A549 (cell line): ENCODE measurements around the gene CUL9. TPM values are rescaled to one million over a fixed set of nuclear protein-coding genes. Genes with fewer than 3 reads are reported as not detected.

Source experiments
- ATAC-seq, 2 experiments: fragments of 200-7000 bp in 1 of 2; fragments of >200 bp in 1 of 2; cut with Nextera tagmentation in 1 of 2; cut with Tn5 transposase in 1 of 2; 3 replicates each; pipeline versions ENCODE4 v1.8.0 to v1.9.1; 2018 to 2020; ENCODE audit warnings: mild to moderate bottlenecking in 1 of 2, moderate library complexity in 1 of 2
- CTCF ChIA-PET: fragments of 300-600 bp; sonication (Branson Sonifier 250); formaldehyde crosslinking; extraction: SDS; loops from one replicate; lab custom pipeline; 2021; ENCODE audit warnings: antibody characterized with exemption, inconsistent platforms; lab: Yijun Ruan, JAX
- POLR2A ChIA-PET: fragments of 350-600 bp; formaldehyde crosslinking; extraction: SDS; loops from one replicate; lab custom pipeline; 2021; ENCODE audit warnings: antibody characterized with exemption, inconsistent platforms; lab: Yijun Ruan, JAX
- DNase-seq, 2 experiments: peaks; one replicate each; pipeline versions ENCODE4 v3.0.0 to v3.0.0-alpha.2; 2011 to 2016; ENCODE audit warnings: low read depth in 1 of 2, low spot score in 1 of 2
- FAIRE-seq: peaks from 2 replicates; lab custom pipeline; 2011; peaks lifted over from hg19 to GRCh38; lab: Jason Lieb, UNC
- H3K27ac ChIP-seq, 2 experiments: fragments of >200 bp; sonication (Bioruptor Twin); formaldehyde crosslinking; 3 replicates each; pipeline ENCODE4 v1.5.1; 2016 to 2017
- H3K4me1 ChIP-seq: fragments of >200 bp; sonication (Bioruptor Twin); formaldehyde crosslinking; 3 replicates; pipeline ENCODE4 v1.6.1; 2016
- H3K4me2 ChIP-seq: fragments of >200 bp; sonication (Bioruptor Twin); formaldehyde crosslinking; 3 replicates; pipeline ENCODE4 v1.6.1; 2016
- H3K4me3 ChIP-seq: fragments of >200 bp; sonication (Bioruptor Twin); formaldehyde crosslinking; 3 replicates; pipeline ENCODE4 v1.5.1; 2016
- H3K9me3 ChIP-seq: fragments of >200 bp; sonication (Bioruptor Twin); formaldehyde crosslinking; 3 replicates; pipeline ENCODE4 v1.6.1; 2016
- CBX8 ChIP-seq: fragments of 200-600 bp; sonication (generic); IDR thresholded peaks from 2 replicates; pipeline ENCODE4 v1.6.1; 2016
- CEBPB ChIP-seq, 2 experiments: fragments of >200 bp in 1 of 2; sonication (Bioruptor Twin) in 1 of 2; formaldehyde crosslinking in 1 of 2; IDR thresholded peaks; 2 replicates each; pipeline ENCODE4 v1.6.1; 2012 to 2016
- CHD2 ChIP-seq: fragments of 150-350 bp; IDR thresholded peaks from 2 replicates; pipeline ENCODE4 v1.6.1; 2014; ENCODE audit warnings: low read length; ENCODE audit not compliant: partially characterized antibody
- EHMT2 ChIP-seq: fragments of 200-600 bp; sonication (generic); IDR thresholded peaks from 2 replicates; pipeline ENCODE4 v1.6.1; 2016; ENCODE audit warnings: antibody characterized with exemption, low read depth, mild to moderate bottlenecking, moderate library complexity
- ESRRA ChIP-seq: fragments of 150-350 bp; IDR thresholded peaks from 2 replicates; pipeline ENCODE4 v1.6.1; 2014; ENCODE audit warnings: mild to moderate bottlenecking, low read length, borderline replicate concordance
- FOXS1 ChIP-seq: fragments of 250-450 bp; sonication (Bioruptor Pico); IDR thresholded peaks from 2 replicates; pipeline ENCODE4 v1.5.0; 2020; ENCODE audit warnings: mild to moderate bottlenecking, moderate library complexity
- GATA3 ChIP-seq: IDR thresholded peaks from 2 replicates; pipeline ENCODE4 v1.6.1; 2012; ENCODE audit warnings: borderline replicate concordance
- HEYL ChIP-seq: fragments of 250-450 bp; sonication (Bioruptor Pico); IDR thresholded peaks from 2 replicates; pipeline ENCODE4 v1.8.0; 2021; ENCODE audit warnings: mild to moderate bottlenecking, moderate library complexity
- HOXB13 ChIP-seq: fragments of 250-450 bp; sonication (Bioruptor Pico); IDR thresholded peaks from 2 replicates; pipeline ENCODE4 v1.5.0; 2020; ENCODE audit warnings: low read depth, mild to moderate bottlenecking, moderate library complexity
- JUN ChIP-seq, 2 experiments: fragments of >200 bp; sonication (Bioruptor Twin); formaldehyde crosslinking; IDR thresholded peaks; 2 replicates in 1 of 2; 3 replicates in 1 of 2; pipeline ENCODE4 v1.6.1; 2016 to 2017
- KDM1A ChIP-seq: fragments of 200-600 bp; sonication (generic); IDR thresholded peaks from 2 replicates; pipeline ENCODE4 v1.6.1; 2016; ENCODE audit warnings: low read depth, mild to moderate bottlenecking
- MYC ChIP-seq: IDR thresholded peaks from 2 replicates; pipeline ENCODE4 v1.6.1; 2012; ENCODE audit warnings: mild to moderate bottlenecking, inconsistent platforms, low read length, improper control_type of control experiment, borderline replicate concordance
- PHF8 ChIP-seq: fragments of 200-600 bp; sonication (generic); IDR thresholded peaks from 2 replicates; pipeline ENCODE4 v1.6.1; 2016; ENCODE audit warnings: low read depth, mild to moderate bottlenecking, antibody characterized with exemption, moderate library complexity, borderline replicate concordance
- POLR2A ChIP-seq: IDR thresholded peaks from 2 replicates; pipeline ENCODE4 v1.6.1; 2012; ENCODE audit warnings: mild to moderate bottlenecking, low read length
- TP53 ChIP-seq: fragments of 250-450 bp; sonication (Bioruptor Pico); IDR thresholded peaks from 2 replicates; pipeline ENCODE4 v1.5.0; 2021; ENCODE audit warnings: mild to moderate bottlenecking, moderate library complexity
- WGBS: methylation state at CpG from one replicate; pipeline ENCODE4 v1.1.6; 2017; ENCODE audit errors: missing lambda C conversion rate; 5-methylcytosine and 5-hydroxymethylcytosine counted together
- polyA minus RNA-seq: library from RNA; depleted of rRNA, polyadenylated mRNA; stranded (reverse); fragments of >200 nt; gene quantifications from 2 replicates; pipeline ENCODE4 v1.2.3, GENCODE V29; 2011; rRNA and poly(A)+ RNA removed
- polyA plus RNA-seq, 4 experiments: library from polyadenylated mRNA; depleted of rRNA in 3 of 4; stranded (reverse); fragments of >200 nt; fragmentation: RNase III in 1 of 4; extraction: RNeasy Plus Mini Kit Qiagen cat#74134 plus additional on column Dnase treatment in 1 of 4; gene quantifications; 2 replicates in 3 of 4; 3 replicates in 1 of 4; pipeline ENCODE4 v1.2.3, GENCODE V29; 2011 to 2017
- TF ChIP-seq, protein P1 (sequence below): IDR thresholded peaks from 2 replicates; pipeline ENCODE4 v1.6.1; 2012; ENCODE audit warnings: low read depth, borderline replicate concordance
- TF ChIP-seq, protein P2 (sequence below): fragments of >200 bp; sonication (Bioruptor Twin); formaldehyde crosslinking; IDR thresholded peaks from 3 replicates; pipeline ENCODE4 v1.5.1; 2016
- TF ChIP-seq, protein P3 (sequence below): fragments of >200 bp; sonication (Bioruptor Twin); formaldehyde crosslinking; IDR thresholded peaks from 3 replicates; pipeline ENCODE4 v1.6.1; 2016
- TF ChIP-seq, protein P4 (sequence below): fragments of 200-600 bp; sonication (generic); IDR thresholded peaks from 2 replicates; pipeline ENCODE4 v1.6.1; 2016; ENCODE audit warnings: antibody characterized with exemption, mild to moderate bottlenecking, moderate library complexity
- TF ChIP-seq, protein P5 (sequence below): IDR thresholded peaks from 2 replicates; pipeline ENCODE4 v1.6.1; 2012
- TF ChIP-seq, protein P6 (sequence below): fragments of 450-650 bp; IDR thresholded peaks from 2 replicates; pipeline ENCODE4 v1.6.1; 2014; ENCODE audit warnings: antibody characterized with exemption

Gene CUL9
- polyA plus RNA-seq (2011; rRNA removed) (11.0 and 11.3 TPM in 2 replicates), polyA plus RNA-seq (2017; fragmentation: RNase III; extraction: RNeasy Plus Mini Kit Qiagen cat#74134 plus additional on column Dnase treatment) (10.9 to 12.7 TPM (median 12.5 TPM) in 3 replicates), polyA minus RNA-seq (14.5 and 14.9 TPM in 2 replicates)
- 9.0 and 9.3 TPM in 2 replicates for polyA plus RNA-seq (2012; cell fraction: cytosol; rRNA removed)
- 83.7 and 99.0 TPM in 2 replicates for polyA plus RNA-seq (2012; cell fraction: nucleus; rRNA removed)

DNA sequence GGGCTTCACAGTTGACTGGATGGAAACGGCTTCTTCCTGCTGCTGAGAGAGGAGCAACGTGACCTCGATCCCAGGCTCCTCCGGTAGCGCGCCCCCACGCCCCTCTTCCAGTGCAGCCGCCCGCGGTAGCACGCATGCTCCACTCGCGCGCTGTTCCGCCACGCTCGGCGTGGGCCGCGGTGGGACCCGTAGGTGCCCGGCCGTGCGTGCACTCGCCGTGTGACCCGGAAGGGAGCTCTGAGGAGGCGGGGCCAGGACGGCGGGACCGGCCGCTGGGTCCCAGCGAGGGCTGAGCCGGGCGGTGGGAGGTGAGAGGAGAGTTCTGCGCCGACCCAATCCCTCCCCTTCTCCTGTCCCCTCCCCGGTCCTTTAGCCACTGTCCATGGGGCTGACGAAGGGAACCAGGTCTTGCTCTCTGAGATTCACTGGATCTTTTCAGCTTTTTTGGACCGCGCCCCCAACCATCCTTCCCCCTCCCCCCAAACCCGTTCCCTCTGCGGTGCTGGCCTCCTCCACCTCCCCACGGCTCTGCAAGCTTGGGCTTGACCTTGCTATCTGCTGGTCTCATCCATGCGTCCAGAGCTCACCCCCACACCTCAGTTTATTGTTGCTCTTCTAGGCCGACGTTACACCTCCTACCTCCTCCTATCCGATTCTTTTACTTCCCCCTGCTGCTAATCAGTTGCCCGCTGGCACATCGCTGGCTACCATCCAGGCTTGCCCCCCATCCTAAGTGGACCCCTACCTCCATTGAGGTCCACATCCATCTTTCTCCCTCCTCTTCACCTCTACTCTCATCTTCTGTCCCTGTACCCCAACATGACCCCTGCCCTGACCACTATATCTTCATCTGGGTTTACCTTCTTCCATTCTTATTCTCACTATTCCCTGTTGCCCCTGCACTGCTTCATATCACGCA, at the start of gene CUL9:
Gene CUL9 (plus strand): TSS at position 255 of the 919 bp plus-strand sequence. CDS start 2,115 bp downstream, outside the sequence.
- POLR2A ChIA-PET, result interaction anchor here (0.6 kb wide), 2 partner anchors 10 to 219 kb away, joined by 3 to 4 read pairs; no protein-coding TSS in a partner anchor
- no peaks in the 10 kb centered on the region for H3K9me3 ChIP-seq
- H3K4me3 ChIP-seq, result peak within 1 kb of the TSS; percentile 77
- WGBS, result 4% methylated on average over 25 of the region's 51 CpGs
- CTCF ChIA-PET, result interaction anchor here (3.5 kb wide), 1 partner anchor 11 kb away, joined by 12 read pairs; the partner anchor contains the start of gene SRF
- DNase-seq, result peak; percentile 44 to 66
- TF ChIP-seq, protein P1, sequence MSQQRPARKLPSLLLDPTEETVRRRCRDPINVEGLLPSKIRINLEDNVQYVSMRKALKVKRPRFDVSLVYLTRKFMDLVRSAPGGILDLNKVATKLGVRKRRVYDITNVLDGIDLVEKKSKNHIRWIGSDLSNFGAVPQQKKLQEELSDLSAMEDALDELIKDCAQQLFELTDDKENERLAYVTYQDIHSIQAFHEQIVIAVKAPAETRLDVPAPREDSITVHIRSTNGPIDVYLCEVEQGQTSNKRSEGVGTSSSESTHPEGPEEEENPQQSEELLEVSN, result peak; percentile 32; the same call in 1 of the 2 replicates
- peak; percentile 72; the same call in 1 of the 2 replicates for TF ChIP-seq TP53 (CRISPR knock-in tag)
- TF ChIP-seq, protein P2, sequence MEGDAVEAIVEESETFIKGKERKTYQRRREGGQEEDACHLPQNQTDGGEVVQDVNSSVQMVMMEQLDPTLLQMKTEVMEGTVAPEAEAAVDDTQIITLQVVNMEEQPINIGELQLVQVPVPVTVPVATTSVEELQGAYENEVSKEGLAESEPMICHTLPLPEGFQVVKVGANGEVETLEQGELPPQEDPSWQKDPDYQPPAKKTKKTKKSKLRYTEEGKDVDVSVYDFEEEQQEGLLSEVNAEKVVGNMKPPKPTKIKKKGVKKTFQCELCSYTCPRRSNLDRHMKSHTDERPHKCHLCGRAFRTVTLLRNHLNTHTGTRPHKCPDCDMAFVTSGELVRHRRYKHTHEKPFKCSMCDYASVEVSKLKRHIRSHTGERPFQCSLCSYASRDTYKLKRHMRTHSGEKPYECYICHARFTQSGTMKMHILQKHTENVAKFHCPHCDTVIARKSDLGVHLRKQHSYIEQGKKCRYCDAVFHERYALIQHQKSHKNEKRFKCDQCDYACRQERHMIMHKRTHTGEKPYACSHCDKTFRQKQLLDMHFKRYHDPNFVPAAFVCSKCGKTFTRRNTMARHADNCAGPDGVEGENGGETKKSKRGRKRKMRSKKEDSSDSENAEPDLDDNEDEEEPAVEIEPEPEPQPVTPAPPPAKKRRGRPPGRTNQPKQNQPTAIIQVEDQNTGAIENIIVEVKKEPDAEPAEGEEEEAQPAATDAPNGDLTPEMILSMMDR, result no peak
- TF ChIP-seq GATA3, result 0 out of 2 replicates have a peak, but pooled peaks have one; percentile 10
- no peak for TF ChIP-seq HOXB13
- TF ChIP-seq, protein P3, sequence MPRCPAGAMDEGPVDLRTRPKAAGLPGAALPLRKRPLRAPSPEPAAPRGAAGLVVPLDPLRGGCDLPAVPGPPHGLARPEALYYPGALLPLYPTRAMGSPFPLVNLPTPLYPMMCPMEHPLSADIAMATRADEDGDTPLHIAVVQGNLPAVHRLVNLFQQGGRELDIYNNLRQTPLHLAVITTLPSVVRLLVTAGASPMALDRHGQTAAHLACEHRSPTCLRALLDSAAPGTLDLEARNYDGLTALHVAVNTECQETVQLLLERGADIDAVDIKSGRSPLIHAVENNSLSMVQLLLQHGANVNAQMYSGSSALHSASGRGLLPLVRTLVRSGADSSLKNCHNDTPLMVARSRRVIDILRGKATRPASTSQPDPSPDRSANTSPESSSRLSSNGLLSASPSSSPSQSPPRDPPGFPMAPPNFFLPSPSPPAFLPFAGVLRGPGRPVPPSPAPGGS, result peak; percentile 36; the same call in 1 of the 3 replicates
- TF ChIP-seq CBX8, result no peak
- TF ChIP-seq ESRRA, result no peak
- TF ChIP-seq CEBPB (IDR thresholded peaks at IDR 0.05), result no peak
- no peak for TF ChIP-seq KDM1A
- no peak for TF ChIP-seq CHD2
- TF ChIP-seq POLR2A, result peak; percentile 63
- TF ChIP-seq JUN (IDR thresholded peaks at IDR 0.05), result peak; percentile 32 to 76; a peak in 3 of 5 replicates
- TF ChIP-seq, protein P4, sequence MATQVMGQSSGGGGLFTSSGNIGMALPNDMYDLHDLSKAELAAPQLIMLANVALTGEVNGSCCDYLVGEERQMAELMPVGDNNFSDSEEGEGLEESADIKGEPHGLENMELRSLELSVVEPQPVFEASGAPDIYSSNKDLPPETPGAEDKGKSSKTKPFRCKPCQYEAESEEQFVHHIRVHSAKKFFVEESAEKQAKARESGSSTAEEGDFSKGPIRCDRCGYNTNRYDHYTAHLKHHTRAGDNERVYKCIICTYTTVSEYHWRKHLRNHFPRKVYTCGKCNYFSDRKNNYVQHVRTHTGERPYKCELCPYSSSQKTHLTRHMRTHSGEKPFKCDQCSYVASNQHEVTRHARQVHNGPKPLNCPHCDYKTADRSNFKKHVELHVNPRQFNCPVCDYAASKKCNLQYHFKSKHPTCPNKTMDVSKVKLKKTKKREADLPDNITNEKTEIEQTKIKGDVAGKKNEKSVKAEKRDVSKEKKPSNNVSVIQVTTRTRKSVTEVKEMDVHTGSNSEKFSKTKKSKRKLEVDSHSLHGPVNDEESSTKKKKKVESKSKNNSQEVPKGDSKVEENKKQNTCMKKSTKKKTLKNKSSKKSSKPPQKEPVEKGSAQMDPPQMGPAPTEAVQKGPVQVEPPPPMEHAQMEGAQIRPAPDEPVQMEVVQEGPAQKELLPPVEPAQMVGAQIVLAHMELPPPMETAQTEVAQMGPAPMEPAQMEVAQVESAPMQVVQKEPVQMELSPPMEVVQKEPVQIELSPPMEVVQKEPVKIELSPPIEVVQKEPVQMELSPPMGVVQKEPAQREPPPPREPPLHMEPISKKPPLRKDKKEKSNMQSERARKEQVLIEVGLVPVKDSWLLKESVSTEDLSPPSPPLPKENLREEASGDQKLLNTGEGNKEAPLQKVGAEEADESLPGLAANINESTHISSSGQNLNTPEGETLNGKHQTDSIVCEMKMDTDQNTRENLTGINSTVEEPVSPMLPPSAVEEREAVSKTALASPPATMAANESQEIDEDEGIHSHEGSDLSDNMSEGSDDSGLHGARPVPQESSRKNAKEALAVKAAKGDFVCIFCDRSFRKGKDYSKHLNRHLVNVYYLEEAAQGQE, result no peak
- TF ChIP-seq MYC, result 0 out of 2 replicates have a peak, but pooled peaks have one; percentile 39
- TF ChIP-seq PHF8, result peak; percentile 49; the same call in 1 of the 2 replicates
- TF ChIP-seq, protein P5, sequence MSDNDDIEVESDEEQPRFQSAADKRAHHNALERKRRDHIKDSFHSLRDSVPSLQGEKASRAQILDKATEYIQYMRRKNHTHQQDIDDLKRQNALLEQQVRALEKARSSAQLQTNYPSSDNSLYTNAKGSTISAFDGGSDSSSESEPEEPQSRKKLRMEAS, result peak; percentile 86
- no peak for TF ChIP-seq FOXS1 (CRISPR knock-in tag)
- no peak for TF ChIP-seq HEYL (CRISPR knock-in tag)
- TF ChIP-seq, protein P6, sequence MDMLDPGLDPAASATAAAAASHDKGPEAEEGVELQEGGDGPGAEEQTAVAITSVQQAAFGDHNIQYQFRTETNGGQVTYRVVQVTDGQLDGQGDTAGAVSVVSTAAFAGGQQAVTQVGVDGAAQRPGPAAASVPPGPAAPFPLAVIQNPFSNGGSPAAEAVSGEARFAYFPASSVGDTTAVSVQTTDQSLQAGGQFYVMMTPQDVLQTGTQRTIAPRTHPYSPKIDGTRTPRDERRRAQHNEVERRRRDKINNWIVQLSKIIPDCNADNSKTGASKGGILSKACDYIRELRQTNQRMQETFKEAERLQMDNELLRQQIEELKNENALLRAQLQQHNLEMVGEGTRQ, result peak; percentile 8; the same call in 1 of the 2 replicates
- TF ChIP-seq EHMT2, result no peak
- peak; percentile 94 to 95 for ATAC-seq
- peak within 1 kb of the TSS; percentile 84 to 97 for H3K27ac ChIP-seq
- H3K4me1 ChIP-seq, result peaks cover 13% of the 10 kb centered on the region; the same call in 2 of the 3 replicates
- peak within 1 kb of the TSS; percentile 93 for H3K4me2 ChIP-seq
- no peak for FAIRE-seq
